GM12872 (cell line): ENCODE measurements around the gene GAS2L1.

Source experiments
- CTCF ChIP-seq: IDR thresholded peaks from 3 replicates; pipeline ENCODE4 v1.5.1; 2011; ENCODE audit warnings: low read depth, mild to moderate bottlenecking, low read length, moderate library complexity; ENCODE audit not compliant: insufficient read depth

GAS2L1 gene

GRCh38 chr22:29300807-29301601 is 5.4 kb upstream of the GAS2L1 start:
- no peak for TF ChIP-seq CTCF

DNA sequence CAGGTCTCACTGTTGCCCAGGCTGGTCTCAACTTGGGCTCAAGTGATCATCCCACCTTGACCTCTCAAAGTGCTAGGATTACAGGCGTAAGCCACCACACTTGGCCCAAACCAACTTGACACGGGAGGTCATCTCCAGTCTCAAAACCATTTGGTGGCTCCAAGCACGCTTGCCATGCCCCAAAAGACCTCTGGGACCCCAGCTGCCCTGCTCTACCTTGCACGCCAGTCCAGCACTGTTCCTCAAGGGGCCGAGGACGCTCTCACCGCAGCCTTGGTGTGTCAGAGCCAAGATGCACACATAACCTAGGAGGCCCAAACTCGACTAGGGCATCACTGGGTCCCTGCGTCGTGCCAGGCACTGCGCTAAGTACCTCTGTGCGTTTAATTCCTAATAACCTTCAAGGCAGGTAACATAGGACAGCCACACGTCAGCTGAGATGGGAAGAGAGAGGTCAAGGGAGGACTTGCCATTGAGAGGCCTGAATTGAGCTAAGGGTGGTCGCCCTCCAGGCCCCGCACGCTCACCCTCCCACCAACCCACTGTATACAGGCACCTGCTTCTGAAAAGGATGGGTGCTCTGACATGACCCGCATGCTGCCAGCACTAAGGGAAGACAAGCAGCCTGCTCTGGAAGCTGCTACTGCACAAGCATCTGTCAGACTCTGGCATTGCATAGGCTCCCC is 4.6 kb upstream of the GAS2L1 start:
- no peak for TF ChIP-seq CTCF

DNA sequence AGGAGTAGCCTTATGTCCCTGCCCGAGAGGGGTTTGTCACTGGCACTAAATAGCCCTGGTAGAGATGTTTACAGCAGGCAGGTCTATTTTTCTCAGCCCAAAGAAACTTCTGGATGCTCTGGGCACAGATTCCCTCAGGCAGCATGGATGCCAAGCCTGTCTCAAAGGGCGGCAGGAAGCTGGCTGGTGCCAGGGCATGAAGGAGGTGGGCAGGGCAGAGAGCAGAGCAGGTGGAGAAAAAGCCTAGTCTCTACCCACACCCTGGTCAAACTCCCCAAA is 4.1 kb upstream of the GAS2L1 start:
- no peak for TF ChIP-seq CTCF

GRCh38 chr22:29302681-29303465 is 3.6 kb upstream of the GAS2L1 start:
- TF ChIP-seq CTCF, result no peak

DNA sequence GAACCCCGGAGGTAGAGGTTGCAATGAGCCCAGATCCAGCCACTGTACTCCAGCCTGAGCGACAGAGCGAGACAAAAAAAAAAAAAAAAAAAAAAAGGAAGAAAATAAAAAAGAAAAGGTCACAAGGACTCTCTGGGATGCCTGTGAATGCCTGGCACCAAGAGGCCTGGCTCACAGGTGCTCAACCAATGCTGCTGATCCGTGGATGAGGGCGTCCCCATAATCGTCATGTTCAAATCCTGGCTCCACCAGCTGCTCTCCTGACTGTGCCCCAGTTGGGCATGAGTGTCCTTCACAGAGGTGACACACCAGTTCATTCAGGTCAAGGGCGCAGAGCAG is 645 bp upstream of the GAS2L1 start:
- TF ChIP-seq CTCF, result no peak

DNA sequence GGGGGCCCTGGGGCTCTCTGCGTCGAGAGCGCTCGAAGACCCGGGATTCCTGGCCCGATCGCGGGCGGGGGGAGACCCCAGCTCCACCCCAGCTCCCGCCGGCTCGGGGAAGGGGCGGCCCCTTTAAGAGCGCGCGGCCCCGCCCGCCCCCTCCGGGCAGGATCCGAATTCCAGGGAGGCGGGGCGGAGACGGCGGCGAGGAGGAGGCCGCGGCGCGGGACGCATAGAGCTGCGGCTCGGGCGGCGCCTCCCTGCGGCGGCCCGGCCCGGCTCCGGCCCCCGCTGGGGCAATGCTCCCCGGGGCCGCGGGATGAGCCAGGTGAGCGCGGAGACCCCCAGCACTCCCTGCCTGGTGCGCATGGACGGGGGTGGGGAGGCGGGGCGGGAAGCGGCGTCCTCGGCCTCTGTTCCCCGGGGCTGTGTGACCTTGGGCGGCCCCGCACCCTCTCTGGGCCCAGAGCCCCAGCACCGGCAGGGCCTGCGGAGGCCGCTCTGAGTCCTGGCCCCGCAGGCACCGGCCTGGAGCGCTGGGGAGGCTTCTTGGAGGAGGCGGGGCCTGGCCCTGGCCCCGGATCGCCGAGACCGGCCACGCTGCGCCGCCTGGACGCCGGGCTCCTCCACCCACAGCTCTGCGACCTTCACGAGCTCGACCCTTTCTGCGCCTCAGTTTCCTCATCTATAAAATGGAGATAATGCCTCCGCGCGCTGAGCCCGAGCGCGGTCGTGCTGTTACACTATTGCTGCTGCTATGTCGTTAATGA is 565 bp downstream of the GAS2L1 start:
- TF ChIP-seq CTCF, result no peak
